IMR-90 (cell line): Measurements from ENCODE around the gene RBM5. TPM values are rescaled to one million over a fixed set of nuclear protein-coding genes. Genes with fewer than 3 reads are reported as not detected.

Source experiments
- BHLHE40 ChIP-seq: fragments of 150-350 bp; IDR thresholded peaks from 2 replicates; pipeline ENCODE4 v1.6.1; 2016; ENCODE audit warnings: mild to moderate bottlenecking, low read depth, low read length
- MXI1 ChIP-seq: IDR thresholded peaks from 2 replicates; pipeline ENCODE4 v1.6.1; 2012; ENCODE audit warnings: low read depth, mild to moderate bottlenecking, low read length, moderate library complexity, borderline replicate concordance
- polyA plus RNA-seq, 3 experiments: library from polyadenylated mRNA; depleted of rRNA; stranded (reverse); fragments of >200 nt; gene quantifications; 2 replicates each; pipeline ENCODE4 v1.2.3, GENCODE V29; 2012; ENCODE audit warnings: low replicate concordance in 1 of 3
- total RNA-seq: library from RNA; depleted of rRNA; stranded (reverse); fragments of >200 nt; gene quantifications from 2 replicates; pipeline ENCODE4 v1.2.3, GENCODE V29; 2012

Gene RBM5
- total and polyA plus RNA-seq, 2 of the 4 experiments (the other 2 are of a cell fraction), result 121 to 155 TPM

GRCh38 chr3:50162034-50162883, 73.5 kb downstream of the RBM5 start (continued):
- TF ChIP-seq BHLHE40 (no peak), MXI1 (no peak)
